HepG2 (cell line): ENCODE results near the gene XAB2. TPM values are rescaled to one million over a fixed set of nuclear protein-coding genes. Genes with fewer than 3 reads are reported as not detected.
A peak's percentile ranks its signal among the peaks of the same experiment; 100 is the strongest.

Source experiments
- ATAC-seq: fragments of 200-7000 bp; cut with Tn5 transposase; 3 replicates; pipeline ENCODE4 v1.9.1; 2020; ENCODE audit warnings: mild to moderate bottlenecking, moderate library complexity
- BruUV-seq: library from RNA; stranded (reverse); fragments of 400-500 nt; replicated peaks from 2 replicates; lab custom pipeline; 2021; lab: Mats Ljungman, UMichigan
- CTCF ChIA-PET: fragments of 300-600 bp; formaldehyde crosslinking; extraction: SDS; loops from one replicate; lab custom pipeline; 2021; ENCODE audit warnings: low total read pairs, inconsistent platforms, low intra/inter-chr PET ratio; lab: Yijun Ruan, JAX
- POLR2A ChIA-PET: fragments of 350-600 bp; sonication (Branson Sonifier 250); formaldehyde crosslinking; loops from one replicate; lab custom pipeline; 2020; ENCODE audit warnings: antibody characterized with exemption, inconsistent platforms; lab: Yijun Ruan, JAX
- DNase-seq: peaks from one replicate; pipeline ENCODE4 v3.0.0-alpha.2; 2015; ENCODE audit warnings: low spot score
- FAIRE-seq: peaks from 3 replicates; lab custom pipeline; 2011; peaks lifted over from hg19 to GRCh38; lab: Jason Lieb, UNC
- H2AFZ ChIP-seq: one replicate; pipeline ENCODE4 v1.6.1; 2011; ENCODE audit warnings: low read length, inconsistent platforms
- H3K27ac ChIP-seq: fragments of 300-600 bp; 3 replicates; pipeline ENCODE4 v1.8.0; 2011; ENCODE audit warnings: mixed run types, mild to moderate bottlenecking, mixed read lengths, low read length, inconsistent platforms; ENCODE audit not compliant: insufficient read depth; ENCODE audit errors: extremely low read length
- H3K27me3 ChIP-seq, 2 experiments: fragments of 200-600 bp in 1 of 2; 2 replicates in 1 of 2; 3 replicates in 1 of 2; pipeline versions ENCODE4 v1.6.0 to v1.8.0; 2011; ENCODE audit warnings: low read length in 2 of 2, mild to moderate bottlenecking in 2 of 2, moderate library complexity in 2 of 2, inconsistent platforms in 1 of 2; ENCODE audit not compliant: insufficient read depth in 2 of 2, control insufficient read depth in 1 of 2
- H3K36me3 ChIP-seq, 2 experiments: fragments of 200-600 bp in 1 of 2; replicated peaks in 1 of 2; 2 replicates in 1 of 2; 3 replicates in 1 of 2; pipeline versions ENCODE4 v1.5.1 to v1.8.0; 2011; ENCODE audit warnings: low read length in 2 of 2, inconsistent platforms in 1 of 2; ENCODE audit not compliant: insufficient read depth in 2 of 2, control insufficient read depth in 1 of 2
- H3K4me1 ChIP-seq: 2 replicates; pipeline ENCODE4 v1.5.1; 2012; ENCODE audit warnings: low read length, inconsistent platforms; ENCODE audit not compliant: insufficient read depth
- H3K4me2 ChIP-seq: 2 replicates; pipeline ENCODE4 v1.6.0; 2011; ENCODE audit warnings: low read depth, low read length, inconsistent platforms
- H3K4me3 ChIP-seq, 3 experiments: fragments of 200-600 bp in 1 of 3; sonication (generic), shearing (Covaris generic) in 1 of 3; replicated peaks in 1 of 3; 2 replicates each; pipeline ENCODE4 v1.5.1; 2011 to 2016; ENCODE audit warnings: low read length in 3 of 3, inconsistent platforms in 2 of 3, low read depth in 2 of 3, mild to moderate bottlenecking in 2 of 3, control low read depth in 1 of 3, mixed read lengths in 1 of 3; ENCODE audit not compliant: insufficient read depth in 1 of 3
- H3K79me2 ChIP-seq: one replicate; pipeline ENCODE4 v1.6.1; 2011; ENCODE audit warnings: low read length, inconsistent platforms; ENCODE audit not compliant: insufficient read depth
- H3K9ac ChIP-seq: 2 replicates; pipeline ENCODE4 v1.6.0; 2011; ENCODE audit warnings: mild to moderate bottlenecking, low read depth, low read length, inconsistent platforms; ENCODE audit not compliant: insufficient read depth
- H3K9me3 ChIP-seq: 2 replicates; pipeline ENCODE4 v1.5.1; 2012; ENCODE audit warnings: mild to moderate bottlenecking, low read length
- H4K20me1 ChIP-seq: 2 replicates; pipeline ENCODE4 v1.6.0; 2011; ENCODE audit warnings: inconsistent platforms, mild to moderate bottlenecking, low read length, moderate library complexity; ENCODE audit not compliant: insufficient read depth
- LCORL ChIP-seq, 2 experiments: fragments of 450-650 bp in 1 of 2; sonication (generic) in 1 of 2; formaldehyde crosslinking in 1 of 2; IDR thresholded peaks; 2 replicates each; pipeline versions ENCODE4 v1.5.0 to v1.6.1; 2017 to 2020; ENCODE audit warnings: antibody characterized with exemption in 1 of 2, missing genetic modification reagents in 1 of 2
- MAFG ChIP-seq: sonication (generic); formaldehyde crosslinking; IDR thresholded peaks from 2 replicates; pipeline ENCODE4 v1.5.1; 2020; ENCODE audit warnings: mild to moderate bottlenecking, missing genetic modification reagents
- NFE2 ChIP-seq: sonication (generic); formaldehyde crosslinking; IDR thresholded peaks from 2 replicates; pipeline ENCODE4 v1.4.0; 2020; ENCODE audit warnings: missing genetic modification reagents
- POLR2A ChIP-seq, 2 experiments: IDR thresholded peaks; 2 replicates each; pipeline ENCODE4 v1.6.1; 2011; ENCODE audit warnings: low read depth in 2 of 2, low read length in 2 of 2, mild to moderate bottlenecking in 1 of 2, moderate library complexity in 1 of 2; ENCODE audit not compliant: insufficient read depth in 1 of 2
- POLR2AphosphoS5 ChIP-seq: IDR thresholded peaks from 2 replicates; pipeline ENCODE4 v1.6.1; 2012; ENCODE audit warnings: low read depth, low read length
- TOPORS ChIP-seq: sonication (generic); formaldehyde crosslinking; IDR thresholded peaks from 2 replicates; pipeline ENCODE4 v1.8.0; 2023; ENCODE audit warnings: mild to moderate bottlenecking, missing genetic modification reagents
- ZNF260 ChIP-seq: sonication (generic); formaldehyde crosslinking; IDR thresholded peaks from 2 replicates; pipeline ENCODE4 v1.4.0; 2020; ENCODE audit warnings: missing genetic modification reagents, low read depth, mild to moderate bottlenecking, borderline replicate concordance
- ZNF607 ChIP-seq: sonication (generic); formaldehyde crosslinking; IDR thresholded peaks from 2 replicates; pipeline ENCODE4 v1.5.1; 2020; ENCODE audit warnings: missing genetic modification reagents, mild to moderate bottlenecking, borderline replicate concordance
- WGBS: methylation state at CpG from one replicate; pipeline ENCODE4 v1.1.6; 2017; ENCODE audit warnings: low lambda C conversion rate; 5-methylcytosine and 5-hydroxymethylcytosine counted together
- in situ Hi-C: cut with HindIII; loops from 2 replicates; pipeline ENCODE4 v1.10.0; 2017; ENCODE audit warnings: low pct_unique_long_range_greater_than_20kb; ENCODE audit not compliant: extremely low pct_ligation_motif_present
- intact Hi-C: fragments of 100-400 bp; cut with micrococcal nuclease; formaldehyde crosslinking; loops from one replicate; pipeline ENCODE4 v1.10.0; 2022; ENCODE audit not compliant: unreplicated experiment
- polyA plus RNA-seq, 8 experiments: library from polyadenylated mRNA; depleted of rRNA in 3 of 8; stranded (reverse) in 7 of 8; unstranded in 1 of 8; fragments of >200 nt; fragmentation: Illumina TruSeq in 4 of 8; extraction: Trizol in 4 of 8; gene quantifications; 2 replicates each; pipeline versions ENCODE4 v1.2.1 to v1.2.3, GENCODE V29; 2011 to 2016; ENCODE audit warnings: low read depth in 4 of 8, missing spikeins in 1 of 8, mixed read lengths in 1 of 8; ENCODE audit not compliant: insufficient read depth in 1 of 8
- total RNA-seq, 5 experiments: library from RNA; depleted of rRNA; stranded (reverse); fragments of >200 nt; fragmentation: Illumina TruSeq; extraction: Trizol; gene quantifications; 2 replicates each; pipeline ENCODE4 v1.2.3, GENCODE V29; 2016; ENCODE audit warnings: low read depth in 1 of 5

XAB2 gene
- total and polyA plus RNA-seq, 2 of the 13 experiments (the other 11 are each of a cell fraction or from before 2014, with no cell fraction given) = 6.2 to 23.9 TPM

DNA sequence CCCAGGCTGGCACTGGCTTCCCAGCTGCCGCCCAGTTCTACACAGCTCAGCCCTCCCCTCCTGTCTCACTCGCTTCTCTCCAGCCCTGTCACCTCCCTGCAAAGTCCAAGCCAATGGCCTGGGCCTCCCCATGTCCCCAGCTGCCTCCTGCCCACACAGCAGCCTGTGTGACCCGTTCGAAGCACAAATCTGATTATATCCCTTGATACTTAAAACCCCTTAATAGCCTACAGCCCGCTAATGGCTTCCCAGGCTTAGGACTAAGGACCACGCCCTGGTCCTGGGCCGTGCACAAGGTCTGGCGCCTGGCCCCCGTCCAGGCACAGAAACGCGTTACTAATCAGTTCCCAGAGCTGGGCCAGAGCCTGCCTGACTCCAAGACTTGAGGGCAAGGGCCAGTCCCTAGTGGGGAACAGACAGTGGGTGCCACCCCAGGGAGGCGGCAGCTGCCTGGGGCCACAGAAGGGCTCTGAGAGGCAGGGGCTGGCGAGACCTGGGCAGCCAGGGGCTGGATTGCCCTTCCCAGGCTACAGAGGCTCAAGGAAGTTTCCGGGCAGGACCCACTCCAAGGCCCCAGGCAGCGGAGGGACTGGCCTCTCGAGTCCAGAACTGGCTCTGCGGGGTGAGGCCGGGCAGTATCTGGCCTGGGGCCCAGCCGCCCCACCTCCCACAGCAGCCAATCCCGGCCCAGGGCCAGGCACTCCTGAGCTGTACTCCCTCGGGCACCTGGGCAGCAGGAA lies 10.4 kb downstream of the XAB2 start (continued):
- TF ChIP-seq MAFG (no peak), TOPORS (CRISPR knock-in tag) (no peak), ZNF260 (no peak)

DNA sequence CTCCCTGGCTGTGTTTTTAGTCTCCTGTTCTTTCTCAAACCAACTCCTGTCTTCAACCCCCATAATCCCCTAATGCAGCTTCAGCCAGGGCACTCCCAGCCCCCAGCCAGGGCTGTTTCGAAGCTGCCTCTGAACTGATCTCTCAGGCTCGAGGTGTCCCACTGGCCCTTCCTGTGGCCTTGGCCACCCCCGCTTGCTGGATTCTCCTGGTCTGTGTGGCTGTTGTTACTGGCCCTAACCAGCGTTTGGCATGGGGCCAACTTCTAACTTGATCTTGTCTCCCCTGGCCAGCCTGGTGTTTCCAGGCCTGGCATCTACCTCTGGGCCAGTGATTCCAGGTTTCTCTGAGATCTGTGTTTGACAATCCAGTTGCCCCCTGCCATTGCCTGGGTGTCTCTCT lies 11.0 kb downstream of the XAB2 start:
- peak; percentile 22; the same call in 1 of the 2 replicates for TF ChIP-seq ZNF607 (CRISPR knock-in tag)
- TF ChIP-seq POLR2AphosphoS5 = no peak
- peak in 1 of 2 experiments; percentile 13; a peak in 2 of 4 replicates for TF ChIP-seq POLR2A (IDR thresholded peaks at IDR 0.05; ENCODE audit: insufficient read depth in 1 of 2, low read depth in 2 of 2, low read length in 2 of 2)
- TF ChIP-seq LCORL (IDR thresholded peaks at IDR 0.05) = peak; percentile 78
- no peak for TF ChIP-seq LCORL (CRISPR knock-in tag; IDR thresholded peaks at IDR 0.05)
- no peak for TF ChIP-seq NFE2 (CRISPR knock-in tag)
- WGBS = 66% methylated on average over 4 of the region's 4 CpGs
- in situ Hi-C loops (no loop called here), intact Hi-C loops (no loop called here)
- Histone ChIP-seq H3K4me1 (no peaks in the 10 kb centered on the region; the same call in 1 of the 2 replicates), H3K9ac (no peak overlapping the region), H3K27me3 (no peaks in the 10 kb centered on the region; a peak in 1 of 5 replicates), H4K20me1 (no peaks in the 10 kb centered on the region), H3K36me3 (peaks cover 26 to 47% of the 10 kb centered on the region in 2 experiments), H3K9me3 (no peaks in the 10 kb centered on the region), H2AFZ (no peak overlapping the region), H3K4me3 (no peak overlapping the region), H3K27ac (peak overlapping the region; percentile 27), H3K4me2 (no peak overlapping the region), H3K79me2 (no peaks in the 10 kb centered on the region)
- DNase-seq (peak; percentile 33), ATAC-seq (peak; percentile 19), FAIRE-seq (no peak)
- no TSS peak for BruUV-seq
- ChIA-PET POLR2A (interaction anchor here (1.0 kb wide), 1 partner anchor 15 kb away, joined by 3 read pairs; the partner anchor contains the start of gene PCP2), CTCF (no interaction called here)
